Measurements from ENCODE around the gene MSL3B.

Gene MSL3B

DNA sequence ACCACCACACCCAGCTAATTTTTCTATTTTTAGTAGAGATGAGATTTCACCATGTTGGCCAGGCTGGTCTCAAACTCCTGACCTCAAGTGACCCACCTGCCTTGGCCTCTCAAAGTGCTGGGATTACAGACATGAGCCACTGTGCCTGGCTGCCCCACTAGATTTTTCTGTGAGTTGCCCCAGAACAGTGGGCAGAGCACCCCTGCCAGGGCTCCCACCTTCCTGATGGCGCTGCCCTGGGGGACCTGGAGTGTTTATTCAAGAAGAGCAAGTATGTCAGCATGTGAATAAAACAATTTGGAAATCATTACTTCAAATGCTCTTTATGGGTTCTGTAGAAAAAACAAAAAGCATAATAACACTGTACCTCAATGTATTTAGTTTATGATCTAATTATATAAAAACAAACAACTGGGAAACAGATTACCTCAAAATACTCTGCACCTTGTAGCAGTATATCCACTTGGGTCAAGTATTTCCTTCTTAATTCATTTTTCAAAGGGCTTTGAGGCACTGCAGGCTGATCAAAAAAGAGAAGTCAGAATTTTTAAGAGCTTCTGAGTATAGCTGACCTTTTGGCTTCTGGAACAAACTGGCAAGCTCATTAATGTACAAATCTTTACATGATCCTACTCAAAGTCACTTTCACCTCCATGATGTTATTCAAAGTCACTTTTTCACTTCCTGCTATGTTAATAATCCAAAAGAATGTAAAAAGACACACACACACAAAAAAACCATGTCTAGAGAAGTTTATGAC is 22.7 kb downstream of the MSL3B start:
- H3K36me3 ChIP-seq (ENCODE audit: insufficient read depth), result peaks cover 27% of the 10 kb centered on the region; the same call in 1 of the 2 replicates
- no peaks in the 10 kb centered on the region for H3K4me1 ChIP-seq (ENCODE audit: low read depth, poor library complexity, severe bottlenecking)
- no peak overlapping the region for H3K4me3 ChIP-seq (IDR thresholded peaks at IDR 0.05; ENCODE audit: insufficient read depth, low read depth, low read length)
- peaks cover 56% of the 10 kb centered on the region for H3K79me2 ChIP-seq (ENCODE audit: insufficient read depth, low read depth)
- TF ChIP-seq, protein P1, sequence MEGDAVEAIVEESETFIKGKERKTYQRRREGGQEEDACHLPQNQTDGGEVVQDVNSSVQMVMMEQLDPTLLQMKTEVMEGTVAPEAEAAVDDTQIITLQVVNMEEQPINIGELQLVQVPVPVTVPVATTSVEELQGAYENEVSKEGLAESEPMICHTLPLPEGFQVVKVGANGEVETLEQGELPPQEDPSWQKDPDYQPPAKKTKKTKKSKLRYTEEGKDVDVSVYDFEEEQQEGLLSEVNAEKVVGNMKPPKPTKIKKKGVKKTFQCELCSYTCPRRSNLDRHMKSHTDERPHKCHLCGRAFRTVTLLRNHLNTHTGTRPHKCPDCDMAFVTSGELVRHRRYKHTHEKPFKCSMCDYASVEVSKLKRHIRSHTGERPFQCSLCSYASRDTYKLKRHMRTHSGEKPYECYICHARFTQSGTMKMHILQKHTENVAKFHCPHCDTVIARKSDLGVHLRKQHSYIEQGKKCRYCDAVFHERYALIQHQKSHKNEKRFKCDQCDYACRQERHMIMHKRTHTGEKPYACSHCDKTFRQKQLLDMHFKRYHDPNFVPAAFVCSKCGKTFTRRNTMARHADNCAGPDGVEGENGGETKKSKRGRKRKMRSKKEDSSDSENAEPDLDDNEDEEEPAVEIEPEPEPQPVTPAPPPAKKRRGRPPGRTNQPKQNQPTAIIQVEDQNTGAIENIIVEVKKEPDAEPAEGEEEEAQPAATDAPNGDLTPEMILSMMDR (conservative IDR thresholded peaks at IDR 0.05; ENCODE audit: low read depth, low read length), result no peak
- no peak overlapping the region for H3K9ac ChIP-seq
- H2AFZ ChIP-seq (ENCODE audit: low read depth), result no peak overlapping the region
- H3K27me3 ChIP-seq (ENCODE audit: insufficient read depth, low read depth), result no peaks in the 10 kb centered on the region
- no peak overlapping the region for H3K4me2 ChIP-seq
- H4K20me1 ChIP-seq (ENCODE audit: insufficient read depth), result no peaks in the 10 kb centered on the region
- H3K27ac ChIP-seq, result no peak overlapping the region

DNA sequence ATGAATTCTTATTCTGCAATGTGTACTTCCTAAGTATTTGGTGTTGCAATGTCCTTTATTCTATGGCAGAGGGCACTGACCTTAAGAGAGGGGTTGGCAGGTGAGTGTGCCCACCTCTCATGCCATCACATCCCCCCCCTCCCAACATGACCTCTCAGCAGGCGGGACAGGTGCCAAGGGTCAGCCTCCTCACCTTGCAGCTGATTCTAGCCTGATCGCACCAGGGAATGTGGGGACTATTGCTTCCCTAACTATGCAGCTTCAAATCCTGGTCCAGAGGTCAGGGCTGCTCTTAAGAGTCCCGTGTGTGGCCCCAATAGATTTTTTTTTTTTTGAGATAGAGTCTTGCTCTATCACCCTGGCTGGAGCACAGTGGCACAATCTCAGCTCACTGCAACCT is 23.4 kb downstream of the MSL3B start:
- Histone ChIP-seq H3K27me3 (ENCODE audit: insufficient read depth, low read depth) (no peaks in the 10 kb centered on the region), H3K4me2 (no peak overlapping the region), H3K9ac (no peak overlapping the region), H4K20me1 (ENCODE audit: insufficient read depth) (no peaks in the 10 kb centered on the region), H3K4me1 (ENCODE audit: low read depth, poor library complexity, severe bottlenecking) (no peaks in the 10 kb centered on the region), H3K4me3 (IDR thresholded peaks at IDR 0.05; ENCODE audit: insufficient read depth, low read depth, low read length) (no peak overlapping the region), H3K36me3 (ENCODE audit: insufficient read depth) (peaks cover 27% of the 10 kb centered on the region; the same call in 1 of the 2 replicates), H3K79me2 (ENCODE audit: insufficient read depth, low read depth) (peaks cover 57% of the 10 kb centered on the region), H3K27ac (no peak overlapping the region), H2AFZ (ENCODE audit: low read depth) (no peak overlapping the region)
- TF ChIP-seq, protein P1 (conservative IDR thresholded peaks at IDR 0.05; ENCODE audit: low read depth, low read length), result no peak

DNA sequence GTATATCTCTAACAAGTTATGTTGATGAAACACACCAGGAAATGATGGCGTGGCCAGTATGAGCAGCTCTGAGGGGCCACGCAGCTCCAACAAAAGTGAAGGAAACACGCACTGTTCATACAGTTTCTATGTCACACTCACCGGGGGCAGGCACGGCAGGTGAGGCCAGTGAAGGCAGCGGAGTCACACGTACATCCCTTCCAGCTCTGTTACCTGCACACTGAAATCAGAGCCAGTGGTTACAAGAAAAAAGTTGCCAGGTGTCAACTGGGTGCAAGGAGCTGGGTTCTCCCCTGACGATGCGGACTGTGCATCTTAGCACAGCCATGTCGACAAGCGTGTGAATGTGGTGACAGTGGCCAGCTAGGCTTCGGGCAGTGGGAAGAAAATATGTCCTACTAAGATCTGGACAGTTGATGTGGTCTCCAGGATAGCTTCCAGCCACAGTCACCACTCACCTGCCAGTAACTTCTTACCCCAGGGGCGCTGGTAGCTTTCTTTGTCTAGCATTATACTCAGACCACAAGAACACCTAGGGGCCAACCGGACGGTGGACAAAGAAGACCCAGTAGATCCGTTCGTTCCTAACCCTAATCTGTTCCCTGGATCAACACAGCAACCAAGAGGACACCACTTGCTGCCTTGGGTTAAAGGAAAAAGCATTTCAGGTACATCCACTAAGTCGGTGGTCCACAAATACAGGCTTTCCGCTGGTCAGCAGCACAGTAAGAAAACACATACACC is 23.9 kb downstream of the MSL3B start:
- no peak overlapping the region for H3K4me2 ChIP-seq
- H3K27ac ChIP-seq, result no peak overlapping the region
- peaks cover 57% of the 10 kb centered on the region; the same call in 1 of the 2 replicates for H3K79me2 ChIP-seq (ENCODE audit: insufficient read depth, low read depth)

DNA sequence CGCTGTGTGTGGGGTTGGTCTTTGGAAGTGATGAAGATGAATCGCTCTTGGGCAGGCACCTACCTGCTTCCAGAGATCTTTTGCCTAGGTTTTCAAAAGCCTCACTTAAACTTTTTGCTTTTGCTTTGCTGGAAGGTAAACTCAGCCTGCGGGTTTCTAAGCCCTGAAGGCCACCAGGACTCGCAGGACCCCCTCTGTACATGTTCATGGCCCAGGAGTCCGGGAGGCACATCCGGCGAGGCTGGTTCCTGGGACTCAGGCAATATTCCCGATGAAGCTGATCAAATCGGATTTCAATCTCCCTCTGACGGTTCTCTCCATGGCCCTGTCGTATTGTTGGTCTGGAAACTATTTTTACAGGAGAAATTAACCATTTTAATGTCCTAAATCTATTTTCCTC is 27.0 kb downstream of the MSL3B start:
- Histone ChIP-seq H3K4me3 (IDR thresholded peaks at IDR 0.05; ENCODE audit: insufficient read depth, low read depth, low read length) (no peak overlapping the region), H3K36me3 (ENCODE audit: insufficient read depth) (peaks cover 12% of the 10 kb centered on the region; the same call in 1 of the 2 replicates), H4K20me1 (ENCODE audit: insufficient read depth) (peaks cover 11% of the 10 kb centered on the region; the same call in 1 of the 2 replicates), H3K4me2 (no peak overlapping the region), H3K27ac (no peak overlapping the region), H3K9ac (no peak overlapping the region), H3K4me1 (ENCODE audit: low read depth, poor library complexity, severe bottlenecking) (peaks cover 5% of the 10 kb centered on the region), H3K79me2 (ENCODE audit: insufficient read depth, low read depth) (peaks cover 65% of the 10 kb centered on the region), H2AFZ (ENCODE audit: low read depth) (no peak overlapping the region), H3K27me3 (ENCODE audit: insufficient read depth, low read depth) (no peaks in the 10 kb centered on the region)
- TF ChIP-seq, protein P1 (conservative IDR thresholded peaks at IDR 0.05; ENCODE audit: low read depth, low read length), result no peak

More for the DNA sequence above, 23.9 kb downstream of the MSL3B start:
- H4K20me1 ChIP-seq (ENCODE audit: insufficient read depth), result no peaks in the 10 kb centered on the region
- no peak overlapping the region for H2AFZ ChIP-seq (ENCODE audit: low read depth)
- no peaks in the 10 kb centered on the region for H3K4me1 ChIP-seq (ENCODE audit: low read depth, poor library complexity, severe bottlenecking)
- H3K27me3 ChIP-seq (ENCODE audit: insufficient read depth, low read depth), result no peaks in the 10 kb centered on the region
- no peak overlapping the region for H3K4me3 ChIP-seq (IDR thresholded peaks at IDR 0.05; ENCODE audit: insufficient read depth, low read depth, low read length)
- H3K36me3 ChIP-seq (ENCODE audit: insufficient read depth), result peaks cover 24% of the 10 kb centered on the region; the same call in 1 of the 2 replicates
- no peak overlapping the region for H3K9ac ChIP-seq
- TF ChIP-seq, protein P1 (conservative IDR thresholded peaks at IDR 0.05; ENCODE audit: low read depth, low read length), result no peak
